Stimulated activated CD8-positive, alpha-beta memory T cell treated with anti-CD3 and anti-CD28 coated beads, Interleukin-15, amount 100 ng/mL, for 24 hours (primary cell): ENCODE results near the gene PTPRJ.

Source experiments
- DNase-seq: peaks from one replicate; pipeline ENCODE4 v3.0.0-alpha.2; 2020; ENCODE audit warnings: low read depth

PTPRJ gene

GRCh38 chr11:48066881-48067800, 86.8 kb downstream of the PTPRJ start:
- no peak for DNase-seq

- DNase-seq, result no peak
Observed at GRCh38 chr11:48073031-48073861, 92.9 kb downstream of the PTPRJ start.

GRCh38 chr11:48074425-48075181, 94.2 kb downstream of the PTPRJ start:
- DNase-seq, result no peak

GRCh38 chr11:48075637-48076036, 95.3 kb downstream of the PTPRJ start:
- DNase-seq, result no peak

GRCh38 chr11:48077251-48077650, 96.9 kb downstream of the PTPRJ start:
- no peak for DNase-seq

- DNase-seq, result no peak
Observed at GRCh38 chr11:48078689-48079088, 98.3 kb downstream of the PTPRJ start.

GRCh38 chr11:48079596-48079995, 99.2 kb downstream of the PTPRJ start:
- DNase-seq, result no peak

- DNase-seq, result no peak
Observed at GRCh38 chr11:48080301-48080861, 100.0 kb downstream of the PTPRJ start.

GRCh38 chr11:48081151-48082010, 101.0 kb downstream of the PTPRJ start:
- DNase-seq, result no peak

GRCh38 chr11:48082771-48083170, 102.4 kb downstream of the PTPRJ start:
- no peak for DNase-seq

GRCh38 chr11:48083421-48083820, 103.1 kb downstream of the PTPRJ start:
- DNase-seq, result no peak

- DNase-seq, result no peak
Observed at GRCh38 chr11:48085688-48086087, 105.3 kb downstream of the PTPRJ start.

GRCh38 chr11:48087422-48087821, 107.1 kb downstream of the PTPRJ start:
- DNase-seq, result no peak

GRCh38 chr11:48087974-48088681, 107.8 kb downstream of the PTPRJ start:
- DNase-seq, result no peak

GRCh38 chr11:48088682-48089050, 108.3 kb downstream of the PTPRJ start:
- no peak for DNase-seq

GRCh38 chr11:48090174-48090573, 109.8 kb downstream of the PTPRJ start:
- DNase-seq, result no peak

GRCh38 chr11:48091426-48092102, 111.2 kb downstream of the PTPRJ start:
- no peak for DNase-seq

- no peak for DNase-seq
Observed at GRCh38 chr11:48093323-48093722, 113.0 kb downstream of the PTPRJ start.

- no peak for DNase-seq
Observed at GRCh38 chr11:48093795-48094642, 113.7 kb downstream of the PTPRJ start.
